ENCODE measurements around the gene ELOVL5. TPM values are rescaled to one million over a fixed set of nuclear protein-coding genes. Genes with fewer than 3 reads are reported as not detected.

The ELOVL5 gene
- total RNA-seq, 1 donor from 2014 or later, result 72.4 TPM

- Histone ChIP-seq H3K4me1 (peaks cover 42% of the 10 kb centered on the region), H3K9me3 (no peaks in the 10 kb centered on the region), H3K27me3 (ENCODE audit: low read depth) (no peaks in the 10 kb centered on the region), H3K4me3 (no peak overlapping the region), H3K36me3 (peaks cover 14% of the 10 kb centered on the region), H3K27ac (no peak overlapping the region)
- ATAC-seq, result no peak
- TF ChIP-seq CTCF (IDR thresholded peaks at IDR 0.05), result no peak
- DNase-seq, result no peak
- intact Hi-C loops (cut with DNase I), result no loop called here
Measured at GRCh38 chr6:53279293-53279692, 69.5 kb downstream of the ELOVL5 start.

GRCh38 chr6:53273370-53273769 is 75.4 kb downstream of the ELOVL5 start:
- Histone ChIP-seq H3K9me3 (no peaks in the 10 kb centered on the region), H3K27me3 (ENCODE audit: low read depth) (no peaks in the 10 kb centered on the region), H3K4me3 (no peak overlapping the region), H3K4me1 (peaks cover 8% of the 10 kb centered on the region), H3K27ac (no peak overlapping the region), H3K36me3 (peaks cover 73% of the 10 kb centered on the region)
- DNase-seq (no peak), ATAC-seq (no peak)
- TF ChIP-seq CTCF (IDR thresholded peaks at IDR 0.05), result no peak
- intact Hi-C loops (cut with DNase I), result no loop called here

GRCh38 chr6:53269827-53270226 is 78.9 kb downstream of the ELOVL5 start:
- H3K36me3 ChIP-seq, result peaks cover 95% of the 10 kb centered on the region
- intact Hi-C loops (cut with DNase I), result no loop called here

GRCh38 chr6:53268858-53269608 is 79.7 kb downstream of the ELOVL5 start:
- Histone ChIP-seq H3K27ac (no peak overlapping the region), H3K36me3 (peaks cover 91% of the 10 kb centered on the region), H3K9me3 (no peaks in the 10 kb centered on the region), H3K4me1 (no peaks in the 10 kb centered on the region), H3K4me3 (no peak overlapping the region), H3K27me3 (ENCODE audit: low read depth) (no peaks in the 10 kb centered on the region)
- DNase-seq (no peak), ATAC-seq (no peak)
- TF ChIP-seq CTCF (IDR thresholded peaks at IDR 0.05), result no peak
- intact Hi-C loops (cut with DNase I), result no loop called here

More at GRCh38 chr6:53269827-53270226, 78.9 kb downstream of the ELOVL5 start:
- Histone ChIP-seq H3K4me1 (no peaks in the 10 kb centered on the region), H3K4me3 (no peak overlapping the region), H3K27ac (no peak overlapping the region), H3K9me3 (no peaks in the 10 kb centered on the region), H3K27me3 (ENCODE audit: low read depth) (no peaks in the 10 kb centered on the region)
- no peak for ATAC-seq
- TF ChIP-seq CTCF (IDR thresholded peaks at IDR 0.05), result no peak
- no peak for DNase-seq

GRCh38 chr6:53266553-53267090 is 82.1 kb downstream of the ELOVL5 start:
- Histone ChIP-seq H3K9me3 (no peaks in the 10 kb centered on the region), H3K4me1 (no peaks in the 10 kb centered on the region), H3K27me3 (ENCODE audit: low read depth) (no peaks in the 10 kb centered on the region), H3K27ac (no peak overlapping the region), H3K4me3 (no peak overlapping the region), H3K36me3 (peaks cover 72% of the 10 kb centered on the region)
- no peak for TF ChIP-seq CTCF (IDR thresholded peaks at IDR 0.05)
- DNase-seq (no peak), ATAC-seq (no peak)
- intact Hi-C loops (cut with DNase I), result no loop called here
